Measurements from ENCODE around the gene KIF21A.
A peak's percentile ranks its signal among the peaks of the same experiment; 100 is the strongest.
"Not testable (repeated sequence)": the region's sequence is repeated elsewhere in the genome, so short reads cannot be mapped to it uniquely, and the experiment has no call there.

The KIF21A gene, protein sequence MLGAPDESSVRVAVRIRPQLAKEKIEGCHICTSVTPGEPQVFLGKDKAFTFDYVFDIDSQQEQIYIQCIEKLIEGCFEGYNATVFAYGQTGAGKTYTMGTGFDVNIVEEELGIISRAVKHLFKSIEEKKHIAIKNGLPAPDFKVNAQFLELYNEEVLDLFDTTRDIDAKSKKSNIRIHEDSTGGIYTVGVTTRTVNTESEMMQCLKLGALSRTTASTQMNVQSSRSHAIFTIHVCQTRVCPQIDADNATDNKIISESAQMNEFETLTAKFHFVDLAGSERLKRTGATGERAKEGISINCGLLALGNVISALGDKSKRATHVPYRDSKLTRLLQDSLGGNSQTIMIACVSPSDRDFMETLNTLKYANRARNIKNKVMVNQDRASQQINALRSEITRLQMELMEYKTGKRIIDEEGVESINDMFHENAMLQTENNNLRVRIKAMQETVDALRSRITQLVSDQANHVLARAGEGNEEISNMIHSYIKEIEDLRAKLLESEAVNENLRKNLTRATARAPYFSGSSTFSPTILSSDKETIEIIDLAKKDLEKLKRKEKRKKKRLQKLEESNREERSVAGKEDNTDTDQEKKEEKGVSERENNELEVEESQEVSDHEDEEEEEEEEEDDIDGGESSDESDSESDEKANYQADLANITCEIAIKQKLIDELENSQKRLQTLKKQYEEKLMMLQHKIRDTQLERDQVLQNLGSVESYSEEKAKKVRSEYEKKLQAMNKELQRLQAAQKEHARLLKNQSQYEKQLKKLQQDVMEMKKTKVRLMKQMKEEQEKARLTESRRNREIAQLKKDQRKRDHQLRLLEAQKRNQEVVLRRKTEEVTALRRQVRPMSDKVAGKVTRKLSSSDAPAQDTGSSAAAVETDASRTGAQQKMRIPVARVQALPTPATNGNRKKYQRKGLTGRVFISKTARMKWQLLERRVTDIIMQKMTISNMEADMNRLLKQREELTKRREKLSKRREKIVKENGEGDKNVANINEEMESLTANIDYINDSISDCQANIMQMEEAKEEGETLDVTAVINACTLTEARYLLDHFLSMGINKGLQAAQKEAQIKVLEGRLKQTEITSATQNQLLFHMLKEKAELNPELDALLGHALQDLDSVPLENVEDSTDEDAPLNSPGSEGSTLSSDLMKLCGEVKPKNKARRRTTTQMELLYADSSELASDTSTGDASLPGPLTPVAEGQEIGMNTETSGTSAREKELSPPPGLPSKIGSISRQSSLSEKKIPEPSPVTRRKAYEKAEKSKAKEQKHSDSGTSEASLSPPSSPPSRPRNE (N-terminal part only)

DNA sequence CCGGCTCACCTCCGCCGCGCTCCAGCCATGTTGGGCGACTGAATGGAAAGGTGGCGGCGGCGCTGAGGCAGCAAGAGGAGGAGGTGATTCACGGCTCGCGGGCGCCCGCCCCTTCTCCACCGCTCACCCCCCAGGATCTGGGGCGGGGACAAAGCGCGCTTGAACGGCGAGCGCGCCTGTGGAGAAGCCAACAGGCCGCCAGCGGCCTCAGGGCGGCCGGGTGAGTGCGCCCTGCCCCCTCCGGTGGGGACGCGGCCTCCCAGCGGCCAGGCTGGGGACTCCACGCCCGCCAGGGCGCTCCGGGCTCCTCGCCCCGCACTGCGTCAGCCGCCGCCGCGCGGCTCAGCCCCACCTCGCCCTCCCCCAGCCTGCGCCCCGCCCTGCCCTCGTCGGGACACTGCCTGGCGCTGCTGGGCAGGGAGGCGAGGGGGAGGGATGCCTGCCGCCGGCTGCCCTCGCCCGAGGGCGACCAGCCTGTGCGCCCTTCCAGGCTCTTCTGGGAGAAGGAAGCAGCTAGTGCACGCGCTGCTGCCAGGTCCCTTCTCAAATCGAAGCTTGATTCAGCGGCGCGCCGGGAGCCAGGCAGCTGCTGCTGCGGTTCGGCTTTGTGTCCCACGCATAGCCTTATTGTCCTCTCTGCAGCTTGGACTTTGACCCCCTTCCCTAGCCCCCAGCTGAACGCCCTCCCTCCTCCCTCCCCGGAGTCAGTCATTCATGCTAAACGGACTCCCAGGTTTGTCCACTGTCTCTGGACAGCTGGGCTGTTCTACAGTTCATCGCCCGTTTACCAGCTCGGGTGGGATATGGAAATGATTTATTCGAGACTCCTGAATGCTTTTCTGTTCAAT is at the start of gene KIF21A:
KIF21A (minus strand) TSS at position 40 of the 848 bp plus-strand sequence. CDS start 150 bp downstream, outside the sequence.
- peak; percentile 81 for DNase-seq (ENCODE audit: low read depth)

DNA sequence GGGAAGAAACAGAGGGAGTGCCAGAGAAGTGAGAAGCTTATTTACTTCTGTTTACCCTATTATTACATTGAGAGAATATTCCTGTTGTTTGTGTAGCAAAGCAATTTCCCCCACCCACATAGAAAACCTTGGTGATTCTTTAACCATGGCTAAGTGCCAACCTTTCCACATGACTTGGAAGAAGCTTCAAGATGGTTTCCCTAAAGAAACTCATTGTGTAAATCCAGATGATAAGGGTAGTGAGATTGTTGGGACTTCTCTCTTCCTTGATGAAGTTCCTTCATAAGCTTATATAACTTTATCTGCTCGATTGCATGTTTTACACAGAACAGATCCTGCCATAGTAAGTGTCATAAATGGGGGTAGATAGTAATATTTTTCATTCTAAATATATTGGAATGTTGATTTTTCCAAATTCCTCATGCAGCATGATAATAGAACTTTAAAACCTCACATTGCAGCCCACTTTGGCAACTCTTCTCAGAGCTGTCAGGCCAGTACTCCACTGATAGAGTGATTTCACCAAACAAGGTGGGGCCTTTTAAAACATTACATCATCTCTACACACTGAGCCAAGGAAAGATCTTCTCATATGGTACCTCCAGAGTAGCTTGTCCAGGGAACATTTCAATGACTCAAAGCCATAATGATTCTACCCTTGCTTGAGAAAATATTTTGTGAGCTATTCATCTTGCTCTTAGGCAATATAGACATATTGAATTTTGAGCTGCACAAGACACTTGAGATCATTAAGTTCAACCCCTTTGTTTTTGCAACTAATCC is 47.8 kb upstream of the KIF21A start:
- peak; percentile 23 for DNase-seq (ENCODE audit: low read depth)

DNA sequence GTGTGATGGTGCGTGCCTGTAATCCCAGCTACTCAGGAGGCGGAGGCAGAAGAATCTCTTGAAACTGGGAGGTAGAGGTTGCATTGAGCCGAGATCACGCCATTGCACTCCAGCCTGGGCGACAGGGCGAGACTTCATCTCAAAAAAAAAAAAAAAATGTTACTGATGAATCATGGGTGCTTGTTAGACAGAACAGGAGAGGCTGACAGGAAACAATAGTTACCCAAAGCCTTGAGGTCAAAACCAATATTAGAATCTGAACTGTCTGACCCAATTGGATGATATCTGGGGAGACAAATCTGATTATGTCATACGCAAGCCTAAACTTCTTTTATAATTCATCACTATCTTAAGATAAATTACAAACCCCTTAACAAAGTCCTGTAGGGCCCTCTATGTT is 40.7 kb upstream of the KIF21A start:
- DNase-seq (ENCODE audit: low read depth), result no peak

DNA sequence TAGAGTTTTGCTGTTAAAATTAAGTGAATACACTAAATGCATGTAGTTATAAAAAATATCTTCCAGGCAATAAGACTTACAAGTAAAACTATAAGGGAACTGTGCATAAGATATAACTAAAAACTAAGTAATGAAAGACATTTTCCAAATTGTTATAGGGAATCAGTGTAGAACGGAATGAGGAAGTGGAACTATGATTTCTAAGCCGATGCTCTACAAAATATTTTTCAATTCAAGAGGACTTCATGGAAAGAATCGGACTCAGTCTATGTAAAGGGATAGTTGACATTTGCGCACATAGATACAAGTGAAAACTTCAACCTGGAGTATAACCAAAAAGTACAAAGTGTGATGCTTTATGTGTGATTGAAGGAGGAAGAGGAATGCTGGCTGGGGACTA is 40.1 kb upstream of the KIF21A start:
- DNase-seq (ENCODE audit: low read depth), result no peak

DNA sequence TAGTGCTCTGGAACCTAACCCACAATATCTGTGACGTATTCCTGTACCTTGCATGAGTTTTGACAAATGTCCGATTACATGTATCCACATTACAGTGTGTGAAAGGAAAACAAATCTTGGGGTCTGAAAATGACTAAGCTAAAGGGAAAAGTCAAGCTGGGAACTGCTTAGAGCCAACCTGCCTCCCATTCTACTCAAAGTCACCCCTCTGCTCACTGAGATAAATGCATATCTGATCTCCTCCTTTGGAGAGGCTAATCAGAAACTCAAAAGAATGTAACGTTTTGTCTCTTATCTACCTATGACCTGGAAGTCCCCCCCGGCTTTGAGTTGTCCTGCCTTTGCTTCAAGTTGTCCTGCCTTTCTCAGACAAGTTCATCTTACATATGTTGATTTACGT is 34.0 kb upstream of the KIF21A start:
- DNase-seq (ENCODE audit: low read depth), result no peak

DNA sequence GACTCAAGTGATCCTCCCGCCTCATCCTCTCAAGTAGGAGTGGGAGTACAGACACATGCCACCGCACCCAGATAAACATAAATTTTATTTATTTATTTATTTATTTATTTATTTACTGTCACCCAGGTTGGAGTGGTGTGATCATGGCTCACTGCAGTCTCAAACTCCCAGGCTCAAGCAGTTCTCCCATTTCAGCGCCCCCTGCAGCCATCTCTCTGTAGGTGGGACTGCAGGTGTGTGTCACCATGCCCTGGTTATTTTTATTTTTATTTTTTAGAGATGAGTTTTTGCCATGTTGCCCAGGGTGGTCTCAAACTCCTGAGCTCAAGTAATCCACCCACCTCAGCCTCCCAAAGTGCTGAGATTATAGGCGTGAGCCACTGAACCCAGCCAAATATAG is 33.2 kb upstream of the KIF21A start:
- DNase-seq (ENCODE audit: low read depth), result no peak

DNA sequence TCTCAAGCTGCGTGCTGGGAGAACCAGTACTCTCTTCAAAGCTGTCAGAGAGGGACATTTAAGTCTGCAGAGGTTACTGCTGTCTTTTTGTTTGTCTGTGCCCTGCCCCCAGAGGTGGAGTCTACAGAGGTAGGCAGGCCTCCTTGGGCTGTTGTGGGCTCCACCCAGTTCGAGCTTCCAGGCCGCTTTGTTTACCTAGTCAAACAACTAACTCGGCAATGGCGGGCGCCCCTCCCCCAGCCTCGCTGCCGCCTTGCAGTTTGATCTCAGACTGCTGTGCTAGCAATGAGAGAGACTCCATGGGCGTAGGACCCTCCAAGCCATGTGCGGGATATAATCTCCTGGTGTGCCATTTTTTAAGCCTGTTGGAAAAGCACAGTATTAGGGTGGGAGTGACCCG is 32.2 kb upstream of the KIF21A start:
- not testable (repeated sequence) for DNase-seq (ENCODE audit: low read depth)

DNA sequence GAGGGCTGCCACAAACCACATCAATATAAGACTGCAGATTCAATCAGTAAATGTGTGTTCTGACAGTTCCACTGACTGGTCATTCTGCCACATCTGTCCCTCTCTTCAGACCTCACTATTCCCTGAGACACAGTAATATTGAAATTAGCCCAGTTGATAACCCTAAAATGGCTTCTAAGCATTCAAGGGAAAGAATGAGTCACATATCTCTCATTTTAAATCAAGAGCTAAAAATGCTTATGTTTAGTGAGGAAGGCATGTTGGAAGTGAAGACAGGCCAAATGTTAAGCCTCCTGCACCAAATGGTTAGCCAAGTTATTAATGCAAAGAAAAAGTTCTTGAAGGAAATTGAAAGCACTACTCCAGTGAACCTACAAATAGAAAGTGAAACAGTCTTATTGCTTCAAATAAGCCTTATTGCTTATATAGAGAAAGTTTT is 24.5 kb upstream of the KIF21A start:
- no peak for DNase-seq (ENCODE audit: low read depth)

DNA sequence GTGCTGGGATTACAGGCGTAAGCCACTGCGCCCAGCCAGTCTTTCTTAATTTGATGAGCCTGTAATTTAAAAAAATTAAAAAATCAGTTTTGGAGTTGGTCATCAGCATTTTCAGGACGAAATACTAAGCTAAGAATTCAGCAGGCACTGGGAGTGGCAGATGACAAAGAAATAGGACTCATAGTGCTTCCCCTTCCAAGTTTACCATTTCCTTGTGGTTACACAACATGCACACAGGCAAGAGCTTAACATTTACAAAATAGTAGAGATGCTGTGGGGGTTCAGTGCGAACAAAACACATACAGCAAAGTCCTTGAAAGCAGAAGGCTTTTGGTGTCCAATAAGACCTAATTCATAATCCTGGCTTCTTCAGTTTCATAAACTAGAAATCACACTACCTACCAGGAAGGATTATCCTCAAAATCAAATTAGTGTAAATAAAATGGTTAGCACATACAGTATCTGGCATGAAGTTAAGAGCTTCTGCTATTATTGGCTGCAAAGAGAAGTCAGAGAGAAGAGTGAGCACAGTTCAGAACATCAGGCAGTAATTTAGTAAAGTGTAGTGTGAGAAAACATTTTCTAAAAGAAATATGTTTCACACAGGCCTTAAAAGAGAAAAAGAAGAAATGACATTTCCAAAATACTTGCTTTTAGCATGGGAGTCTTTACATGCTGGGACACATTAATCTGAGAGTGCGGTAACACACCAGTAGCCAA is 22.2 kb upstream of the KIF21A start:
- no peak for DNase-seq (ENCODE audit: low read depth)

DNA sequence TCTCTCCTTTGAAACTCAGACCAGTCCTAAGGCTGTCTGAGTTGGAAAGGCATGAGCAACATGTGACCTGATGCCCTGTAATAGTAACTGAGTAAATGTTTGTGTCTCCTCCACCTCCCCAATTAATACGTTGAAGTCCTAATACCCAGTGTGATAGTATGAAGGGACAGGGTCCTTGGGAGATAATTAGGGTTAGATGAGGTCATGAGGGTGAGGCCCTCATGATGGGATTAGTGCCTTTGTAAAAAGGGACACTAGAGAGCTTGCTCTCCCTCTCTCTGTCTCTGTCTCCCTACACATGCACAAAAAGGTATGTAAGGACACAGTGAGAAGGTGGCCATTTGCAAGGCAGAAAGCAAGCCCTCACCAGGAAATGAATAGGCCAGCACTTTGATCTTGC is 18.1 kb upstream of the KIF21A start:
- no peak for DNase-seq (ENCODE audit: low read depth)

DNA sequence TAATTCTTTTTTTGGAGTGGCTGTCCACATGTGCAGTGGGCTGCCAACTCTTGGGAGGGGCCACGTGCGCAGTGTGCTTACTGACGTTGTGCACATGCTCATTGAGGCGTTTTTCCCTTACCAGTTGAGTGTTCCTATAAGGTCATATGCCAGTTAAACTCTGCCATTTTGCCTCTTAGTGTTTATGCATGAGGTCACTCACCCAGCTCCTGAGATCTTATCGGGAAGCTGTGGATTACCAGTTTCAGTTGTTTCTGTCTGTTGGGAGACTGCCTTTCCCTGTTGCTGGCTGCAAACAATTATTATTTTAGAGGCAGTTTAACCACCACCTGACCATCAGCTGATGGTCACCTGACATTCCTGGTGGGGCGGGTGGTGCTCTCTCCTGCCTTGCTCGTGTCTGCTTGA is 16.1 kb upstream of the KIF21A start:
- no peak for DNase-seq (ENCODE audit: low read depth)

DNA sequence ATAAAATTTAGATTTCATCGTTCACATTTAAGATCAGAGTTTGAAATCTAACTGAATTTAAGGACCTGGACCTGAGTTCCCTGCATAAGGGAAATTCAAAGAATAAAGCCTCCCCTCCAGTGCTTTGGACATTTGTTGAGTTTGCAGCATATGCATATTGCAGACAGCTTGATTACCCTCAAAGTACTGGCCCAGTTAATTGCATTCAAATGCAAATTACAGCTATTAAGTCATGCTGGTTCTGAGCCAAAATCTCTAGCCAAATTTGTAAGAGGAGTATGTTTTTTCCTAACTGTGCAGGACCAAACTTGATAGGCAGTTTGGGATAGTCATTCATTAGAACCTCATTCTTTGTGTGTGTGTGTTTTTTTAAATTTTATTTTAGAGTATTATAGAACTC is 9.1 kb upstream of the KIF21A start:
- no peak for DNase-seq (ENCODE audit: low read depth)

DNA sequence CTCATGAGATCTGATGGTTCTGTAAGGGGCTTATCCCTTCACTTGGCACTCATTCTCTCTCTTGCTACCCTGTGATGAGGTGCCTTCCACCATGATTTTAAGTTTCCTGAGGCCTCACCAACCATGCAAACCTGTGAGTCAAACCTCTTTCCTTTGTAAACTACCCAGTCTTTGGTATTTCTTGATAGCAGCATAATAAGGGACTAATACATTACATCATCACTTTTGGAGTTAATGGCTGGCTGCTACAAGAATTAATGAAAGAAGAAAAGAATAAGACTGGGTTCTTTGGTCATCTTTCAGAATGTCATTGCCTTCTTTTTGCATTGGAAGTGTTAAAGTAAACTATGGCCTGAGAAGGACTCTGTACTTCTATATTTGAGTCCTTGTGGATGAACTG is 5.1 kb upstream of the KIF21A start:
- no peak for DNase-seq (ENCODE audit: low read depth)

DNA sequence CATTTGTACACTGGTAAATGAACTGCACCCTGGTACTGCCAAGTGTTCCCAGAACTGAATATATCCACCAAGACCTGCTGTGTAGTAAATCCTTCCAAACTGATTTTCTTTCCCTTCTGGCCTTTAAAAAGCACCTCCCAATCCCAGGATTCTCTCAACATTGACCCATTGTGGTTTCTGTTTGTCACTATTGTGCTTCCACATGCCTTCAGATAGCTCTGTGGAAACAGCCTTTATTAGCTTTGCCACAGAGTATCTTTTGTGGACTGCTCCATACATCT is 949 bp upstream of the KIF21A start:
- DNase-seq (ENCODE audit: low read depth), result no peak

DNA sequence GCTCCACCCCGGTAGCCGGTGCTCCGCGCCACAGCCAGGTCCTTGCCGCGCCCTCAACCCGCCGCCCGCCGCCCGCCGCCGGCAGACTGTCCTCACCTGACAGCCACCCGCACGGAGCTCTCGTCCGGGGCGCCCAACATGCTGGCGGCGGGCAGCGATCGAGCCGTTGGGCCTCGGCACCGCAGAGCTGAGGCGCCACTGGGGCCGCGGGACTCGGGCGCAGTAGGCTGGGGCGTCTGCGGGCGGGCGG is 164 bp downstream of the KIF21A start:
- no peak for DNase-seq (ENCODE audit: low read depth)

DNA sequence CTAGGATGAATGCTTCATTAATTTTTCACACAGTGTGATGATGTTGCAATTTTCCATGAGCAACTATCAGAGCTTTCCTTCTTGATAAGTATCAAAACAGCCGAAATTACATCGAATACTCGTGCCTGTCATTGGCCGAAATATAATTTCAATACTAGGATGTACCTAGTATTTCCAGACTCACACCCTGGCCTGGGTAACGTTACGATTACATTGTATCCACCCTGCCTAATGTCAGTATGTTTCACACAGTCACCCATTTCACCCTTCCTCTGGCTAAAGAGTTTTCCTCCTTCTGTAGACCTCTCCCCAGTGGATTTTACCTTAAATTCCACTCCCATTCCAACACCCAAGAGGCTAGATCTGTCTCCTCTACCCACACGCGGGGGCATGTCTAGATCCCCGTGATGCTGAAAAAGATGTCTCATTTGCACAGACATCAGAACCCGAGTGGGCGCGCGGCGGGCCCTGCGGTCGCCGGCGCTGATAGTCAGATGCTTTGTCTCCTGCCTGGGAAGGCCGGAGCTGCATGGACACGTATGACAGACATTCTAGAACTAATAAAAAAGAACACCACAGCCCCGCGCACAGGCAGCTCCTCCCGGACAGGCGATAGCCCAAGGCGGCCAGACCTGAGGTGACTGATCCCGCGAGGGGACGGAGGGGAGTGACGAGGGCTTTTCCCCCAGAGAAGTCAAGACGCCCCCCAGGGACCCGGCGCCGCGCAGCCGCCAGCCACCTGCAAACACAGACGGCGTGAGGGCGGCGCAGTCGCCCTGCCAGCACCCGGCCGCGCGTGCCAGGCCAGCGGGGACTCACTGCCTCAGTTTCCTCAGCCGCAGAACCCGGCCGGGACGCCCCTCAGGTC is 723 bp downstream of the KIF21A start:
- DNase-seq (ENCODE audit: low read depth), result no peak

DNA sequence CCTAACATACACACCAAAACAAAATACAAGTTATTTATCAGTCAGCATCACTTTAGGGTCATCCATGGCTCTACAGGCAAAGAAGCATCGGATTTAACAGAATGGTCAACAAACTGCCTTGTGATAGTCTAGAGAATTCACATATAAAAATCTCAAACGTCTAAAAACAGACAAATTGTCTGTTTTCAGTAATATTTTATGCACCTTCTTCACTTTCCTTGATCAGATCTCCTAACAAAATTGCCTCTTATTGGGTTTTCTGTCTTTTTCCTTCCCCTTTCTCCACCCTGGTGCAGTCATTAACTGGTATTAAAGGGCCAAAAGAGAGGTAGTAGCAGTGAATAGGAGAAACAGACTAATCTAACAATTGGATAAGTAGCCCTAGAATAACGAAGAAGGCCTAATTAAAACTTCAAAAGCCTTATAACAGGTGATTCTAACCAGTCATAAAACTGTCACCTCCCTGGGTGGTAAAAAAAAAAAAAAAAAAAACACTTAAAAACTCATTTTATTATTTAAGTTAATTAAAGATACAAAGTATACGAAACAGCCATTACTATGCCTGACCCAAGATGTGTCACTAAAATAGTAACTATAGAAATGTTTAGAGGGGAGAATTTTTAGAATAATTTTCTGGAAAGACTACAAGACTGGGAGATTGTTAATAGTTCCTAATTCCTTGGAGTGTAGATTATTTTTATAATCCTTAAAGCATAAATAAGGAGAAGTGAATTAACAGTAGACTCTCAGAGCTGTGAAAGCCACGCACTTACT is 1.5 kb downstream of the KIF21A start:
- DNase-seq (ENCODE audit: low read depth), result no peak

DNA sequence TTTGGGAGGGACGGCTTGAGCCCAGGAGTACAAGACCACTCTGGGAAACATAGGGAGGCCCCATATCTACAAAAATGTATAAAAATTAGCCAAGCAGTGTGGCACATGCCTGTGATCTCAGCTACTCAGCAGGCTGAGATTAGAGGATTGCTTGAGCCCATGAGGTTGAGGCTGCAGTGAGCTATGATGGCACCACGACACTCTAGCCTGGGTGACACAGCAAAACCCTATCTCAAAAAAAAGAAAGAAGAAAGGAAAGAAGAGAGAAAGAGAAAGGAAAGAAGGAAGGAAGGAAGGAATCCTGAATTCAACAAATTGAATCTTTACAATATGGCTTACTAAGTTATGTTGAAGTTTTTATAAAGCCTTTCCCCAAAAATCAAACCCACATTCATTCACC is 2.1 kb downstream of the KIF21A start:
- no peak for DNase-seq (ENCODE audit: low read depth)

DNA sequence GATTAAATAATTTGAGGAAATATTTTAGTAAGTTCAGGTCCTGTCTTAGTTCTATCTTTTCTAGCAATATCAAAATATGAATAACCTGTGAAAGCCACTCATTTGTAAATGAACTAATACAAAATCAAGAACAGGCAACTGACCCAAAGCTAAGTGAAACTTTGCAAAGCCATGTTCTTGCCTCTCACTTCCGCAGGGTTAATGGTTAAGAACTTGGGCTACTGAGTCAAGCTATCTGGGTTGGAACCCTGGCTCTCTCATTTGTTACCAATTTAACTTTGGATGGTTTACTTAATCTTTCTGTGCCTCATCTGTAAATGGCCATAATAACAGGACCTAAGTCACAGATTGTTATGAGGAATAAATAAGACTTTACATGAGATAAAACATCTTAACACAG is 2.8 kb downstream of the KIF21A start:
- no peak for DNase-seq (ENCODE audit: low read depth)

All from fibroblast of the conjunctiva (primary cell).